Fibroblast of lung (primary cell): ENCODE measurements around the gene RREB1.

Experiments used
- CTCF ChIP-seq, 2 donors: IDR thresholded peaks in 1 of 2; conservative IDR thresholded peaks in 1 of 2; 1 replicate in 1 of 2; 2 replicates in 1 of 2; pipeline ENCODE4 v1.5.1; 2011 to 2012; ENCODE audit warnings: low read length in 2 of 2, control low read depth in 1 of 2, inconsistent platforms in 1 of 2, low read depth in 1 of 2, mild to moderate bottlenecking in 1 of 2
- EZH2 ChIP-seq: IDR thresholded peaks from 2 replicates; pipeline ENCODE4 v1.5.1; 2012; ENCODE audit warnings: low read length, control low read depth, mild to moderate bottlenecking; ENCODE audit errors: missing control alignments

GRCh38 chr6:7241160-7241559, 133.4 kb downstream of the RREB1 start:
- no peak for TF ChIP-seq CTCF (conservative IDR thresholded peaks at IDR 0.05 in 1 of 2, IDR thresholded peaks at IDR 0.05 in 1 of 2; ENCODE audit: low read depth in 1 of 2, low read length in 2 of 2)
- TF ChIP-seq EZH2, result no peak
